GM10847 (cell line): Measurements from ENCODE around the gene PLSCR1.
A peak's percentile ranks its signal among the peaks of the same experiment; 100 is the strongest.

Source experiments
- POLR2A ChIP-seq: IDR thresholded peaks from 2 replicates; pipeline ENCODE4 v1.6.1; 2011; ENCODE audit not compliant: insufficient read length; ENCODE audit errors: extremely low read depth

Gene PLSCR1, protein sequence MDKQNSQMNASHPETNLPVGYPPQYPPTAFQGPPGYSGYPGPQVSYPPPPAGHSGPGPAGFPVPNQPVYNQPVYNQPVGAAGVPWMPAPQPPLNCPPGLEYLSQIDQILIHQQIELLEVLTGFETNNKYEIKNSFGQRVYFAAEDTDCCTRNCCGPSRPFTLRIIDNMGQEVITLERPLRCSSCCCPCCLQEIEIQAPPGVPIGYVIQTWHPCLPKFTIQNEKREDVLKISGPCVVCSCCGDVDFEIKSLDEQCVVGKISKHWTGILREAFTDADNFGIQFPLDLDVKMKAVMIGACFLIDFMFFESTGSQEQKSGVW

GRCh38 chr3:146544002-146544928, at the start of gene PLSCR1:
PLSCR1 (minus strand) TSS chr3:146544607; CDS start chr3:146536552, 8,055 bp downstream.
- TF ChIP-seq POLR2A = peak; percentile 75

DNA sequence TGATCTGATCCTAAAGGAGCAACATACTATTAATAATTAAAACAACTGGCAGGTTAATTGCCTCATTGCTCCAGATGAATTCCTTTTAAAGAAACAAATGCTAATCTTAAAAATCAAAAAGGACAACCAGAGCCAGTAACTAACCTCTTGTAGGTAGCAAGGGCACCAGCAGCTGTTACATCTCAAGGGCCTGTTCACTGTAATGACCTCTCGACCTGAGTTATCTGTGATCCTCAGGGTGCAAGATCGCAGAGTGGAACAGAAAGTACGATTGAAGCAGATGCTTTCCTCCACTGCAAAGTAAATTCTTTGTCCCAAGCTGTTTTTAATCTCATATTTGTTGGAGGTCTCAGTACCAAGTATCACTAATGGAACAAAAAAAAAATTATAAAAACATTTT, 49.4 kb upstream of the PLSCR1 start:
- TF ChIP-seq POLR2A = no peak

DNA sequence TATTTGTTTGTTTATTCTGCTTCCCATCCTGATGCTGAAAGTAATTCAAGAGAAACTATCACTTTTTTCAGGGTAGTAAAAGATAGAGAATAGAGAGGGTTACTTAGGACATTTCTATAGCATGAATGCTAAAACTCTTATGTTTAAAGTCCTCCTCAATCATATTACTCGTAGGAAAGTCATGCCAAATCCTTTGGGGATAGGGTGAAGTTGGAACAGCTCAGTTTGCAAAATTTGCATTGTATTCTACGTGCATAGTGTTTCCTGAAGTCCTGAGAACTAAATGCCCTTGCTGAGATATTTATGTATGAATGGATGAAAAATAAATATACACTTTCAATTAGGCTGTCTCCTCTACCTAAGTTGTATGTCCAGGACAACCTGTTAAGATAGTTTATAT, 46.1 kb upstream of the PLSCR1 start:
- no peak for TF ChIP-seq POLR2A

GRCh38 chr3:146589899-146590508, 45.6 kb upstream of the PLSCR1 start:
- no peak for TF ChIP-seq POLR2A

GRCh38 chr3:146585156-146585555, 40.7 kb upstream of the PLSCR1 start:
- TF ChIP-seq POLR2A = no peak

GRCh38 chr3:146581951-146582467, 37.6 kb upstream of the PLSCR1 start:
- TF ChIP-seq POLR2A = no peak

DNA sequence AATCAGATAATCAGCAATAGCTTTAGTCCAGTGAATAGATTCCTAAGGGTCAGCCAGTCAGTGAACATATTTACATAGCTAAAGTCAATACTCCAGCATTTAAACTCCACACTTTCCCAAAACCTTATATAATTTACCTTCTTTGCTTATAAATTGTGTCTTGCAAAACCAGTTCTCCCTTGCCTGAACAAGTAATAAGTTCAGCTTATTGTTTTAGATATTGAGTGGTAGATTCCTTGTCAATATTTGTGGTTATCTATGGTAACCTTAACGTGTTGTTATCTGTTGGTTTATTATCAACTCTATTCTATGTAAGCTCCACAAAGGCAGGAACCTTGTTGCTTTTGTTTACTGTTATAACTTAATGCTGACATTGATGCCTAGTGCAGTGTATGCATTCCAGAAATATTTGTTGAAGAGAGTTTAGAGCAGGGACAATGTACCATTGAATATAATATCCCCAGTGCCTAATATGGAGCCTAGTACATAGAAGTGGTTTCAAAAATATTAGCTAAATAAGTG, 36.7 kb upstream of the PLSCR1 start:
- no peak for TF ChIP-seq POLR2A

GRCh38 chr3:146577662-146578061, 33.3 kb upstream of the PLSCR1 start:
- no peak for TF ChIP-seq POLR2A

- TF ChIP-seq POLR2A = no peak
Measured at GRCh38 chr3:146575636-146576035, 31.2 kb upstream of the PLSCR1 start.

DNA sequence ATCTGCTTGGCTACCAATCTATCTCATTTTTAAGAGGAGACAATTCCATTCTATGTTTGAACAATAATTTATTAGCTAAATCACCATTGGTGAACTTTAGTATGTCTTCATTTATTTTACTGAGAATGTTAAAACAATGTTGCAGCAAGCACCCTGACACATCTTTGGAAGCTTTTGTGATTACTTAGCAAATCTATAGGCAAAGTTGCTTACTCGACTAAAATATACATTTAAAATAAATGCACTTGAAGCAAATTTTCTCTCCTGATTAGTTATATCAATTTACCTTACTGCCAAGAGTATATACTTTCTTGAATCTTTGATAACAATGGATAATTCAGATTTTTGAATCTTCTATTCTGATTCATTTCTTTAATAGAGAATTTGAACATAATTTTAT, 29.8 kb upstream of the PLSCR1 start:
- TF ChIP-seq POLR2A = no peak

GRCh38 chr3:146569314-146569713, 24.9 kb upstream of the PLSCR1 start:
- TF ChIP-seq POLR2A = no peak

- no peak for TF ChIP-seq POLR2A
Measured at GRCh38 chr3:146566138-146566537, 21.7 kb upstream of the PLSCR1 start.

DNA sequence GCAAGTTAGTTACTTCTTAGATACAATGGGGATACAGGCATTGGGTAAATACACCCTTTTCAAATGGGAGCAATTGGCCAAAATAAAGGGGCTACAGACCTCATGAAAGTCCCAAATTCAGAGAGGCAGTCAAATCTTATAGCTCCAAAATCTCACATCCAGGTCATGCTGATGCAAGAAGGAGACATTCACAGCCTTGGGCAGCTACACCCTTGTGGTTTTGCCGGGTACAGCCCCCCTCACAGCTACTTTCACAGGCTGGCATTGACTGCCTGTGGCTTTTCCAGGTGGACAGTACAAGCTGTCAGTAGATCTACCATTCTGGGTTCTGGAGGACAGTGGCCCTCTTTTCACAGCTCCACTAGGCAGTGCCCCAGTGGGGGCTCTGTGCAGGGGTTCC, 17.5 kb upstream of the PLSCR1 start:
- no peak for TF ChIP-seq POLR2A

GRCh38 chr3:146561463-146561862, 17.1 kb upstream of the PLSCR1 start:
- no peak for TF ChIP-seq POLR2A

- no peak for TF ChIP-seq POLR2A
Measured at GRCh38 chr3:146560678-146561077, 16.3 kb upstream of the PLSCR1 start.
